Omental fat pad (tissue), 4 donors: Measurements from ENCODE around the gene MLEC. TPM values are rescaled to one million over a fixed set of nuclear protein-coding genes. Genes with fewer than 3 reads are reported as not detected.
"Not testable (repeated sequence)": the region's sequence is repeated elsewhere in the genome, so short reads cannot be mapped to it uniquely, and the experiment has no call there.

Experiments used
- ATAC-seq: fragments of 150-250 bp; one replicate; pipeline ENCODE4 v1.9.1; 2016; ENCODE audit warnings: mild to moderate bottlenecking, moderate library complexity; ENCODE audit not compliant: low FRiP score
- DNase-seq: peaks from one replicate; pipeline ENCODE4 v3.0.0-alpha.2; 2019; ENCODE audit warnings: low spot score
- total RNA-seq, 4 donors: library from RNA; depleted of rRNA; stranded (reverse); fragments of >200 nt; gene quantifications; one replicate each; pipeline ENCODE4 v1.1.0, GENCODE V29; 2016
- TF ChIP-seq, protein P1 (sequence below), 3 donors: fragments of 450-650 bp; IDR thresholded peaks; one replicate each; pipeline ENCODE4 v1.5.1; 2016 to 2017; ENCODE audit warnings: antibody characterized with exemption in 3 of 3, mild to moderate bottlenecking in 3 of 3, moderate library complexity in 2 of 3

MLEC gene
- total RNA-seq, 4 donors from 2014 or later: 84.8 to 121 (median 91.7) TPM

DNA sequence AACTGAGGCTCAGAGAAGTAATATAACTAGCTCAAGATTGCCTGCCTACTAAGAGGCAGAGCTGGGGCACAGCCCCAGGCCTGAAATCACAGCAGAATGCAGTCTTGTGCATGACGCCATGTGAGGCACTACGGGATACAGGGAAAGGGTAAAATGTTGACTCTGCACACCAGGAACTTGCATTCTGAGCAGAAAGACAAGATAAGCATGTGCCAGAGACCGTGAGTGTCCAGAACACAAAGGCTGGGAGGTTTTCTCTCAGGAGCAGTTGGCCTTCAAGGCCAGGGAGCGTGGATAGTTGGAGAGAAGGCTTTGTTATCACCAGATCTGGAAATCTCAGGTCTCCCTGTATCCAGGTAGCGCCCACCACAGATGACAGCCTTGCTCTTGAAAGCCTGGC is 23.2 kb upstream of the MLEC start:
- TF ChIP-seq, protein P1, sequence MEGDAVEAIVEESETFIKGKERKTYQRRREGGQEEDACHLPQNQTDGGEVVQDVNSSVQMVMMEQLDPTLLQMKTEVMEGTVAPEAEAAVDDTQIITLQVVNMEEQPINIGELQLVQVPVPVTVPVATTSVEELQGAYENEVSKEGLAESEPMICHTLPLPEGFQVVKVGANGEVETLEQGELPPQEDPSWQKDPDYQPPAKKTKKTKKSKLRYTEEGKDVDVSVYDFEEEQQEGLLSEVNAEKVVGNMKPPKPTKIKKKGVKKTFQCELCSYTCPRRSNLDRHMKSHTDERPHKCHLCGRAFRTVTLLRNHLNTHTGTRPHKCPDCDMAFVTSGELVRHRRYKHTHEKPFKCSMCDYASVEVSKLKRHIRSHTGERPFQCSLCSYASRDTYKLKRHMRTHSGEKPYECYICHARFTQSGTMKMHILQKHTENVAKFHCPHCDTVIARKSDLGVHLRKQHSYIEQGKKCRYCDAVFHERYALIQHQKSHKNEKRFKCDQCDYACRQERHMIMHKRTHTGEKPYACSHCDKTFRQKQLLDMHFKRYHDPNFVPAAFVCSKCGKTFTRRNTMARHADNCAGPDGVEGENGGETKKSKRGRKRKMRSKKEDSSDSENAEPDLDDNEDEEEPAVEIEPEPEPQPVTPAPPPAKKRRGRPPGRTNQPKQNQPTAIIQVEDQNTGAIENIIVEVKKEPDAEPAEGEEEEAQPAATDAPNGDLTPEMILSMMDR (IDR thresholded peaks at IDR 0.05): no peak
- ATAC-seq (no peak), DNase-seq (no peak)

DNA sequence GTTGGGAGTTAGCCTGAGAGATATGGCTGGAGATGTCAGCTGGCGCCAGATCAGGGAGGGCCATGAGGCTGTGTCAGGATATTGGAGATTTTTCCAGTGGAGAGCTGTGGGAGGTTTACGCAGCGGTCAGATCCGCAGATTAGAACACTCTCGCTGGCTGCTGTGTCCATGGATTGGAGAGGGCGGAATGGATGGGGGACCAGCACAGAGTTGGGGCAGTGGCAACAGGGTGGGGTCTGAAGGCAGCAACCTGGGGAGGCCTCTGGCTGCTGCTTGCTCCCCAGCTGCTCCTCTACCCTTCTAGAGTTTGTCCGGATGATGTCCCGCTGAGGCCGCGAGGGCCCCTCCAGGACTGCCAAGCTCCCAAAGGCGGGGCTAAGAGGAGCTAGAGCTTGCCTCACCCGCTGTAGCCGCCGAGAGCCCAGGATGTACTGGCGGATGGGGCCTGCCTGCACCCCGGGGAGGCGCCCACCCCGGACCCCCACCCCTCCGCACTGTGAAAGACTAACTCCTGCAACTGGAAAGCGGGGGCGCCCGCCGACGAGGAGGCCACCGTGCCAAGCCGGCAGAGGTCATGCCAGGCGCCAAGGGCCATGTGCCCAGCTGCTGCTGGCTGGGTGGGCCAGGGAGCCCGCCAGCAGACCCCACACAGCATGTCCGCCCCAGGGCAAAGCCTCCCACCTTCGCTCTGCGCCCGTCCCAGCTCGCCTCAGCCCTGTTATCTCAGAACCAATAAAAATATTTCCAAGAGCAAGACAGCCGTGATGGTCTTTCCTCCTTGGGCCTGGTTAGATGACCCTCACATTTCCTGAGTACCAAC is 20.2 kb upstream of the MLEC start:
- TF ChIP-seq, protein P1 (IDR thresholded peaks at IDR 0.05): no peak
- ATAC-seq: no peak
- no peak for DNase-seq

DNA sequence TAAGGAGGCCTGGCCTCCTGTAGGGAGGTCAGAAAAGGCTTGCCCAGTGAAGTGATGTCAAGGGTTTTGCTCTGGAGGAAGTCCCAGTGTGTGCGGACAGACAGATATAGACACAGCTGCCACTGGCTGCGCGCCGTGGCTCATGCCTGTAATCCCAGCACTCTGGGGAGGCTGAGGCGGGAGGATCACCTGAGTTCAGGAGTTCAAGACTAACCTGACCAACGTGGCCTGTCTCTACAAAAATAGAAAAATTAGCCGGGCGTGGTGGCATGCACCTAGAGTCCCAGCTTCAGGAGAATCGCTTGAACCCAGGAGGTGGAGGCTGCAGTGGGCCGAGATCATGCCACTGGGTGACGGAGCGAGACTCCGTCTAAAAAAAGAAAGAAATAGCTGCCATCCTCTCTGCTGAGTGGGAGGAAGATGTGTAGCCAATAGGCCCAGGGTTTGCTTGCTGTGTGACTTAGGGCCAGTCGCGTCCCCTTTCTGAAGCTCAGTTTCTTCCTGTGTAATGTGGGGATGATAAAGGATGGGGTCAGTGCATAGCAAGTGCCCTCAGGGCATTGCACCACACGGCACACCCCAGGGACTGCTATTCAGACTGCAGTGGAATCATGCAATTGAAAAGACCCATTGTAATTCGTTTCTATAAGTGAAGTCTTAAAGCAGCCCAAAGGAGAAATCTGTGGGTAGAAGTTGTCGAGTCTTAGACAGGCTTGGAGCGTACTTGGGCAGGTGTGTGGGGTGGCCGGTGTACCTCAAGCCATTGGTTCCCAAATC is 18.7 kb upstream of the MLEC start:
- TF ChIP-seq, protein P1 (IDR thresholded peaks at IDR 0.05): no peak
- DNase-seq: no peak
- no peak for ATAC-seq

- ATAC-seq (peak; percentile 61), DNase-seq (no peak)
- TF ChIP-seq, protein P1 (IDR thresholded peaks at IDR 0.05): no peak
Measured at GRCh38 chr12:120668868-120669840, 17.8 kb upstream of the MLEC start.

GRCh38 chr12:120670237-120670636 is 16.7 kb upstream of the MLEC start:
- not testable (repeated sequence) for DNase-seq, ATAC-seq

DNA sequence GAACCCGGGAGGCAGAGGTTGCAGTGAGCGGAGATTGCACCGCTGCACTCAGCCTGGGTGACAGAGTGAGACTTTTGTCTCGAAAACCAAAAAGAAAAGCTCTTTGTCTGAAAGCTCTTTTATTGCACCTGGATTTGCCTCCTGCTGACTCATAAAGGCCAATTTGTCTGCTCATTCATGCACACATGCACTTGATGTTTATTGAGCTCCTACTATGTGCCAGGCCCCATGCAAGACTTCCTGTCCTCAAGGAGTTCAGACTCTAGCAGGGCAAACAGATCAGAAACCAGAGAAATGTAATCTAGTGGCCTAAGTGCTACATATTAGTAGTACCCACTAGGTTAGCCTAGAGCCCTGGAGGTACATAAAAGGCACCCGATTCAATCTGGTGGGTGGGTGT is 16.3 kb upstream of the MLEC start:
- TF ChIP-seq, protein P1 (IDR thresholded peaks at IDR 0.05): no peak
- ATAC-seq: no peak
- DNase-seq: no peak
